Measurements from ENCODE around the gene CADM1.

CADM1 gene

DNA sequence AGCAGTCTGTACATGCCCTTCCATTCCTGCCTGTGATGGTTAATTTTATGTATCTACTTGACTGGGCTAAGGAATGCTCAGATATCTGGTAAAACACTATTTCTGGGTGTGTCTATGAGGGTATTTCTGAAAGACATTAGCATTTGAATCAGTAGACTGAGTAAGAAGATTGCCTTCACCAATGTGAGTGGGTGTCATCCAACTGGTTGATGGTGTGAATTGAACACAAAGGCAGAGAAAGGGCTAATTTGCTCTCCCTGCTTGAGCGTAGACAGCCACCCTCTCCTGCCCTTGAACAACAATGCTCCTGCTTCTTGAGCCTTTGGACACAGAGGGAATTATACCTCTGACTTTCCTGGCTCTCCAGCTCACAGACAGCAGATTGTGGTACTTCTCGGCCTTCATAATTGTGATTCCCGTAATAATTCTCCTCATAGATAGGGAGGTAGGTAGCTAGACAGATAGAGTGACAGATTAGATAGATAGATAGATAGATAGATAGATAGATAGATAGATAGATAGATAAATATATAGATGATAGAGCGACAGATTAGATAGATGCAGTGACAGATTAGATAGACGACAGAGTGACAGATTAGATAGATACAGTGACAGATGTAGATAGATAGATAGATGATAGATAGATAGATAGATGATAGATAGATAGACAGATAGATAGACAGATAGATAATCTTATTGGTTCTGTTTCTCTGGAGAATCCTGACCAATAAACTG lies 370.6 kb downstream of the CADM1 start:
- no peak for DNase-seq

GRCh38 chr11:115132436-115133228 lies 371.6 kb downstream of the CADM1 start:
- DNase-seq, result no peak

GRCh38 chr11:115129473-115130289 lies 374.5 kb downstream of the CADM1 start:
- peak; percentile 16 for DNase-seq

GRCh38 chr11:115128226-115128625 lies 376.0 kb downstream of the CADM1 start:
- no peak for DNase-seq

DNA sequence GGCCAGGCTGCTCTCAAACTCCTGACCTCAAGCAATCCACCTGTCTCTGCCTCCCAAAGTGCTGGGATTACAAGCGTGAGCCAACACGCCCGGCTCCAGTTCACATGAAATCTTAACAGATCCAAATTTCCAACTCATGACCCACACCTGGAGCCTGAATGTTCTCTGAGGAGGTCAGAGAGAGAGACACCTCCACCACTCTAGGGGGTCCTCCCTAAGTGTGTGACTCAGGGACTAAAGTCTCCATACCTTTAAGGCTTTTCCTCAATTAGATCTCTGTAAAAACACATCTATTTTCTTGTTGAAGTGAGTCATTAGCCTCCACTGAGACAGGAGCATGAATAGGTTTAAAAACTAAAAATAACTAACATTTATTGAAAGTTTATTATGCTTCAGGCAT lies 376.4 kb downstream of the CADM1 start:
- DNase-seq, result no peak

GRCh38 chr11:115126515-115127208 lies 377.6 kb downstream of the CADM1 start:
- peak; percentile 17 for DNase-seq

- DNase-seq, result no peak
These were observed 378.1 kb downstream of the CADM1 start for GRCh38 chr11:115126092-115126491.

- no peak for DNase-seq
These were observed 379.4 kb downstream of the CADM1 start for GRCh38 chr11:115124786-115125185.

DNA sequence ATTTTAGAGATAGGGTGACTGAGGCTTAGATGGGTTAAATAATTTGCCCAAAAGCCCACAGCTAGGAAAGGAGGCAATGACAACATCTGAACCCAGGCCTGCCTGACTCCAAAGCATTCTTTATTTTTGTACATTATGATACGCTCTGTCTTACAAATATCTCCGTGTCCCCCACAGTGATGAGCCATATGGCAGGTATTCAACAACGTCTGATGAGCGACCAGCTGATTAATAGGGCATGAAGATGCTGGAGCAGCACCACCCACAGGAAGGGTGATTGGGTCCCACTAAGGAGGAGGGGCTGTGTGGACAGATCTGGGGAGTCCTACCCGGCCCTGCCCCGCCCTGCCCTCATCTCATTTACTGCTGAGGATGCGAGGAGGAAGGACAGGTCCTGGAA lies 380.6 kb downstream of the CADM1 start:
- peak; percentile 25 for DNase-seq

- no peak for DNase-seq
These were observed 381.9 kb downstream of the CADM1 start for GRCh38 chr11:115122274-115122673.
